ENCODE data around the gene THSD8. TPM values are rescaled to one million over a fixed set of nuclear protein-coding genes. Genes with fewer than 3 reads are reported as not detected.

Gene THSD8
- total and polyA plus RNA-seq, 4 donors: 0.22 to 0.35 (median 0.33) TPM; not detected in 1

GRCh38 chr19:12791345-12792050 lies 10.4 kb upstream of the THSD8 start, which contains the start of gene JUNB (continued):
- TF ChIP-seq, protein P1, sequence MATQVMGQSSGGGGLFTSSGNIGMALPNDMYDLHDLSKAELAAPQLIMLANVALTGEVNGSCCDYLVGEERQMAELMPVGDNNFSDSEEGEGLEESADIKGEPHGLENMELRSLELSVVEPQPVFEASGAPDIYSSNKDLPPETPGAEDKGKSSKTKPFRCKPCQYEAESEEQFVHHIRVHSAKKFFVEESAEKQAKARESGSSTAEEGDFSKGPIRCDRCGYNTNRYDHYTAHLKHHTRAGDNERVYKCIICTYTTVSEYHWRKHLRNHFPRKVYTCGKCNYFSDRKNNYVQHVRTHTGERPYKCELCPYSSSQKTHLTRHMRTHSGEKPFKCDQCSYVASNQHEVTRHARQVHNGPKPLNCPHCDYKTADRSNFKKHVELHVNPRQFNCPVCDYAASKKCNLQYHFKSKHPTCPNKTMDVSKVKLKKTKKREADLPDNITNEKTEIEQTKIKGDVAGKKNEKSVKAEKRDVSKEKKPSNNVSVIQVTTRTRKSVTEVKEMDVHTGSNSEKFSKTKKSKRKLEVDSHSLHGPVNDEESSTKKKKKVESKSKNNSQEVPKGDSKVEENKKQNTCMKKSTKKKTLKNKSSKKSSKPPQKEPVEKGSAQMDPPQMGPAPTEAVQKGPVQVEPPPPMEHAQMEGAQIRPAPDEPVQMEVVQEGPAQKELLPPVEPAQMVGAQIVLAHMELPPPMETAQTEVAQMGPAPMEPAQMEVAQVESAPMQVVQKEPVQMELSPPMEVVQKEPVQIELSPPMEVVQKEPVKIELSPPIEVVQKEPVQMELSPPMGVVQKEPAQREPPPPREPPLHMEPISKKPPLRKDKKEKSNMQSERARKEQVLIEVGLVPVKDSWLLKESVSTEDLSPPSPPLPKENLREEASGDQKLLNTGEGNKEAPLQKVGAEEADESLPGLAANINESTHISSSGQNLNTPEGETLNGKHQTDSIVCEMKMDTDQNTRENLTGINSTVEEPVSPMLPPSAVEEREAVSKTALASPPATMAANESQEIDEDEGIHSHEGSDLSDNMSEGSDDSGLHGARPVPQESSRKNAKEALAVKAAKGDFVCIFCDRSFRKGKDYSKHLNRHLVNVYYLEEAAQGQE (IDR thresholded peaks at IDR 0.05): peak; percentile 96
- TF ChIP-seq, protein P2, sequence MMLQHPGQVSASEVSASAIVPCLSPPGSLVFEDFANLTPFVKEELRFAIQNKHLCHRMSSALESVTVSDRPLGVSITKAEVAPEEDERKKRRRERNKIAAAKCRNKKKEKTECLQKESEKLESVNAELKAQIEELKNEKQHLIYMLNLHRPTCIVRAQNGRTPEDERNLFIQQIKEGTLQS (IDR thresholded peaks at IDR 0.05): no peak
- TF ChIP-seq FOXA1 (IDR thresholded peaks at IDR 0.05): no peak
- TF ChIP-seq YY1 (IDR thresholded peaks at IDR 0.05): peak; percentile 84
- TF ChIP-seq SP1 (IDR thresholded peaks at IDR 0.05): peak; percentile 97
- peak in 1 of 2 donors; percentile 36 for TF ChIP-seq RAD21 (IDR thresholded peaks at IDR 0.05)
- no peak for TF ChIP-seq NR2F2 (IDR thresholded peaks at IDR 0.05)
- TF ChIP-seq TAF1 (conservative IDR thresholded peaks at IDR 0.05): peak; percentile 99
- TF ChIP-seq, protein P3, sequence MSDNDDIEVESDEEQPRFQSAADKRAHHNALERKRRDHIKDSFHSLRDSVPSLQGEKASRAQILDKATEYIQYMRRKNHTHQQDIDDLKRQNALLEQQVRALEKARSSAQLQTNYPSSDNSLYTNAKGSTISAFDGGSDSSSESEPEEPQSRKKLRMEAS (IDR thresholded peaks at IDR 0.05): no peak
- TF ChIP-seq JUND (IDR thresholded peaks at IDR 0.05): peak in 1 of 2 donors; percentile 37
- TF ChIP-seq HNF4A (conservative IDR thresholded peaks at IDR 0.05): no peak
- TF ChIP-seq HNF4G (IDR thresholded peaks at IDR 0.05): no peak
- peak in 1 of 2 donors; percentile 73 for TF ChIP-seq GABPA (IDR thresholded peaks at IDR 0.05 in 1 of 2, conservative IDR thresholded peaks at IDR 0.05 in 1 of 2)

DNA sequence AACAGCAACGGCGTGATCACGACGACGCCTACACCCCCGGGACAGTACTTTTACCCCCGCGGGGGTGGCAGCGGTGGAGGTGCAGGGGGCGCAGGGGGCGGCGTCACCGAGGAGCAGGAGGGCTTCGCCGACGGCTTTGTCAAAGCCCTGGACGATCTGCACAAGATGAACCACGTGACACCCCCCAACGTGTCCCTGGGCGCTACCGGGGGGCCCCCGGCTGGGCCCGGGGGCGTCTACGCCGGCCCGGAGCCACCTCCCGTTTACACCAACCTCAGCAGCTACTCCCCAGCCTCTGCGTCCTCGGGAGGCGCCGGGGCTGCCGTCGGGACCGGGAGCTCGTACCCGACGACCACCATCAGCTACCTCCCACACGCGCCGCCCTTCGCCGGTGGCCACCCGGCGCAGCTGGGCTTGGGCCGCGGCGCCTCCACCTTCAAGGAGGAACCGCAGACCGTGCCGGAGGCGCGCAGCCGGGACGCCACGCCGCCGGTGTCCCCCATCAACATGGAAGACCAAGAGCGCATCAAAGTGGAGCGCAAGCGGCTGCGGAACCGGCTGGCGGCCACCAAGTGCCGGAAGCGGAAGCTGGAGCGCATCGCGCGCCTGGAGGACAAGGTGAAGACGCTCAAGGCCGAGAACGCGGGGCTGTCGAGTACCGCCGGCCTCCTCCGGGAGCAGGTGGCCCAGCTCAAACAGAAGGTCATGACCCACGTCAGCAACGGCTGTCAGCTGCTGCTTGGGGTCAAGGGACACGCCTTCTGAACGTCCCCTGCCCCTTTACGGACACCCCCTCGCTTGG lies 9.6 kb upstream of the THSD8 start:
- Histone ChIP-seq H3K27ac (ENCODE audit: low read depth in 1 of 2, low read length in 2 of 2) (peak overlapping the region; percentile 98 to 99), H3K9ac (ENCODE audit: low read depth in 1 of 2, low read length in 2 of 2) (peak overlapping the region; percentile 98 to 100), H3K4me1 (ENCODE audit: control insufficient read depth in 4 of 4, insufficient read depth in 4 of 4, low read length in 3 of 4) (peaks cover 2 to 40% (median 27%) of the 10 kb centered on the region in 4 donors), H3K27me3 (ENCODE audit: control insufficient read depth in 4 of 4, insufficient read depth in 4 of 4, low read length in 3 of 4) (no peaks in the 10 kb centered on the region), H3K36me3 (ENCODE audit: control insufficient read depth in 4 of 4, insufficient read depth in 3 of 4, low read depth in 1 of 4, low read length in 3 of 4) (peaks cover 0 to 3% (median 0%) of the 10 kb centered on the region in 4 donors), H3K4me3 (ENCODE audit: low read depth in 1 of 3, low read length in 3 of 3) (peak overlapping the region; percentile 83 to 99 (median 98)), H3K9me3 (ENCODE audit: control insufficient read depth in 4 of 4, low read length in 3 of 4) (no peaks in the 10 kb centered on the region)
- TF ChIP-seq RAD21 (IDR thresholded peaks at IDR 0.05): no peak
- TF ChIP-seq JUND (IDR thresholded peaks at IDR 0.05): no peak
- TF ChIP-seq FOXA2 (IDR thresholded peaks at IDR 0.05): no peak
- TF ChIP-seq, protein P1 (IDR thresholded peaks at IDR 0.05): no peak
- TF ChIP-seq RXRA (IDR thresholded peaks at IDR 0.05): peak; percentile 51 to 71
- TF ChIP-seq, protein P4, sequence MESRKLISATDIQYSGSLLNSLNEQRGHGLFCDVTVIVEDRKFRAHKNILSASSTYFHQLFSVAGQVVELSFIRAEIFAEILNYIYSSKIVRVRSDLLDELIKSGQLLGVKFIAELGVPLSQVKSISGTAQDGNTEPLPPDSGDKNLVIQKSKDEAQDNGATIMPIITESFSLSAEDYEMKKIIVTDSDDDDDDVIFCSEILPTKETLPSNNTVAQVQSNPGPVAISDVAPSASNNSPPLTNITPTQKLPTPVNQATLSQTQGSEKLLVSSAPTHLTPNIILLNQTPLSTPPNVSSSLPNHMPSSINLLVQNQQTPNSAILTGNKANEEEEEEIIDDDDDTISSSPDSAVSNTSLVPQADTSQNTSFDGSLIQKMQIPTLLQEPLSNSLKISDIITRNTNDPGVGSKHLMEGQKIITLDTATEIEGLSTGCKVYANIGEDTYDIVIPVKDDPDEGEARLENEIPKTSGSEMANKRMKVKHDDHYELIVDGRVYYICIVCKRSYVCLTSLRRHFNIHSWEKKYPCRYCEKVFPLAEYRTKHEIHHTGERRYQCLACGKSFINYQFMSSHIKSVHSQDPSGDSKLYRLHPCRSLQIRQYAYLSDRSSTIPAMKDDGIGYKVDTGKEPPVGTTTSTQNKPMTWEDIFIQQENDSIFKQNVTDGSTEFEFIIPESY (IDR thresholded peaks at IDR 0.05): no peak
- TF ChIP-seq EGR1 (IDR thresholded peaks at IDR 0.05; ENCODE audit: low read depth in 2 of 2): peak in 1 of 2 donors; percentile 11
- TF ChIP-seq HNF4G (IDR thresholded peaks at IDR 0.05): no peak
- no peak for TF ChIP-seq CTCF (IDR thresholded peaks at IDR 0.05; ENCODE audit: low read depth, low read length, missing input control)
- TF ChIP-seq, protein P2 (IDR thresholded peaks at IDR 0.05): no peak
- no peak for TF ChIP-seq SP1 (IDR thresholded peaks at IDR 0.05)
- TF ChIP-seq, protein P3 (IDR thresholded peaks at IDR 0.05): peak; percentile 43
- no peak for TF ChIP-seq HNF4A (conservative IDR thresholded peaks at IDR 0.05)
- no peak for TF ChIP-seq TAF1 (conservative IDR thresholded peaks at IDR 0.05)
- TF ChIP-seq GABPA (IDR thresholded peaks at IDR 0.05 in 1 of 2, conservative IDR thresholded peaks at IDR 0.05 in 1 of 2): peak in 1 of 2 donors; percentile 70
- TF ChIP-seq YY1 (IDR thresholded peaks at IDR 0.05): peak; percentile 15
- TF ChIP-seq FOXA1 (IDR thresholded peaks at IDR 0.05): no peak
- peak; percentile 83 for TF ChIP-seq NR2F2 (IDR thresholded peaks at IDR 0.05)
- peak; percentile 68 for DNase-seq (ENCODE audit: low spot score)
- WGBS: under 1% methylated on average over 84 of the region's 84 CpGs

All from liver (tissue), 9 donors.